SK-N-SH (cell line): ENCODE results near the gene PFKFB3. TPM values are rescaled to one million over a fixed set of nuclear protein-coding genes. Genes with fewer than 3 reads are reported as not detected.

Experiments used
- CTCF ChIA-PET: fragments of 300-600, 350-600 bp; formaldehyde crosslinking; extraction: SDS; loops from one replicate; lab custom pipeline; 2021; lab: Yijun Ruan, JAX
- POLR2A ChIA-PET: fragments of 350-600 bp; sonication (Branson Sonifier 250); formaldehyde crosslinking; extraction: SDS; loops from one replicate; lab custom pipeline; 2020; ENCODE audit warnings: antibody characterized with exemption, inconsistent platforms; lab: Yijun Ruan, JAX
- DNase-seq: peaks from one replicate; pipeline ENCODE4 v3.0.0; 2012
- H2AFZ ChIP-seq: fragments of 200-600 bp; sonication (generic); 2 replicates; pipeline ENCODE4 v1.8.1; 2016; ENCODE audit warnings: antibody characterized with exemption, mild to moderate bottlenecking, low read depth
- H3F3A ChIP-seq: fragments of 200-600 bp; sonication (generic); replicated peaks from 2 replicates; pipeline ENCODE3; 2016; ENCODE audit warnings: antibody characterized with exemption, mild to moderate bottlenecking; ENCODE audit not compliant: insufficient read depth
- H3K27ac ChIP-seq, 2 experiments: fragments of 200-500 bp in 1 of 2; fragments of 200-600 bp in 1 of 2; sonication (Bioruptor generic) in 1 of 2; sonication (generic), shearing (Covaris generic) in 1 of 2; 2 replicates each; pipeline versions ENCODE4 v1.5.1 to v1.6.1; 2014 to 2016; ENCODE audit warnings: low read depth in 2 of 2, inconsistent platforms in 1 of 2, low read length in 1 of 2, mild to moderate bottlenecking in 1 of 2, mixed read lengths in 1 of 2
- H3K27me3 ChIP-seq: fragments of 200-600 bp; sonication (generic), shearing (Covaris generic); 2 replicates; pipeline ENCODE4 v1.6.1; 2016; ENCODE audit warnings: mixed run types; ENCODE audit not compliant: insufficient read depth
- H3K36me3 ChIP-seq, 2 experiments: fragments of 200-500 bp in 1 of 2; fragments of 200-600 bp in 1 of 2; sonication (Bioruptor generic) in 1 of 2; sonication (generic) in 1 of 2; replicated peaks in 1 of 2; 2 replicates each; pipeline versions ENCODE3 to v1.5.1; 2014 to 2016; ENCODE audit warnings: low read length in 1 of 2, mild to moderate bottlenecking in 1 of 2; ENCODE audit not compliant: insufficient read depth in 2 of 2, control insufficient read depth in 1 of 2
- H3K4me1 ChIP-seq, 2 experiments: fragments of 200-500 bp in 1 of 2; fragments of 200-600 bp in 1 of 2; sonication (Bioruptor generic) in 1 of 2; sonication (generic), shearing (Covaris generic) in 1 of 2; 2 replicates each; pipeline versions ENCODE4 v1.5.1 to v1.6.1; 2014 to 2016; ENCODE audit warnings: low read depth in 1 of 2, low read length in 1 of 2, mixed run types in 1 of 2; ENCODE audit not compliant: insufficient read depth in 2 of 2, control insufficient read depth in 1 of 2
- H3K4me2 ChIP-seq: fragments of 200-600 bp; sonication (generic), shearing (Covaris generic); 2 replicates; pipeline ENCODE4 v1.6.1; 2017; ENCODE audit warnings: mixed run types
- H3K4me3 ChIP-seq, 2 experiments: fragments of 200-500 bp in 1 of 2; fragments of 200-600 bp in 1 of 2; sonication (Bioruptor generic) in 1 of 2; sonication (generic), shearing (Covaris generic) in 1 of 2; 2 replicates each; pipeline versions ENCODE4 v1.5.1 to v1.8.1; 2014 to 2016; ENCODE audit warnings: low read depth in 2 of 2, inconsistent platforms in 1 of 2, low read length in 1 of 2, mild to moderate bottlenecking in 1 of 2, mixed read lengths in 1 of 2, moderate library complexity in 1 of 2
- H3K79me2 ChIP-seq: fragments of 200-600 bp; sonication (generic); 2 replicates; pipeline ENCODE4 v1.8.1; 2017; ENCODE audit warnings: mild to moderate bottlenecking; ENCODE audit not compliant: insufficient read depth
- H3K9ac ChIP-seq: fragments of 200-600 bp; sonication (generic); 2 replicates; pipeline ENCODE4 v1.6.1; 2017; ENCODE audit warnings: mixed run types
- H3K9me2 ChIP-seq: fragments of 200-600 bp; sonication (generic); 2 replicates; pipeline ENCODE4 v1.6.1; 2017; ENCODE audit warnings: mixed run types
- H3K9me3 ChIP-seq: fragments of 200-600 bp; sonication (generic); 2 replicates; pipeline ENCODE4 v1.6.1; 2017; ENCODE audit warnings: mixed run types, mild to moderate bottlenecking, moderate library complexity
- H4K20me1 ChIP-seq: fragments of 200-600 bp; sonication (generic); 2 replicates; pipeline ENCODE4 v1.6.1; 2017; ENCODE audit warnings: mild to moderate bottlenecking, mixed run types; ENCODE audit not compliant: insufficient read depth
- CTCF ChIP-seq: fragments of 200-600 bp; sonication (generic); IDR thresholded peaks from 2 replicates; pipeline ENCODE4 v1.6.1; 2017; ENCODE audit warnings: antibody characterized with exemption, mild to moderate bottlenecking, moderate library complexity
- EP300 ChIP-seq, 2 experiments: IDR thresholded peaks; 2 replicates each; pipeline versions ENCODE4 v1.4.0 to v1.6.1; 2012; ENCODE audit warnings: borderline replicate concordance in 1 of 2, low read depth in 1 of 2, low read length in 1 of 2
- FOSL2 ChIP-seq: IDR thresholded peaks from 2 replicates; pipeline ENCODE4 v1.4.0; 2012; ENCODE audit warnings: low read depth, mild to moderate bottlenecking, moderate library complexity, borderline replicate concordance
- FOXM1 ChIP-seq: IDR thresholded peaks from 2 replicates; pipeline ENCODE4 v1.4.0; 2012; ENCODE audit warnings: low read depth, mild to moderate bottlenecking
- JUND ChIP-seq: IDR thresholded peaks from 2 replicates; pipeline ENCODE4 v1.4.0; 2012
- MAX ChIP-seq: IDR thresholded peaks from 2 replicates; pipeline ENCODE4 v1.4.0; 2012; ENCODE audit warnings: low read depth
- MXI1 ChIP-seq: IDR thresholded peaks from 2 replicates; pipeline ENCODE4 v1.6.1; 2012; ENCODE audit warnings: mild to moderate bottlenecking, low read depth, low read length, improper control_type of control experiment
- NFIC ChIP-seq: IDR thresholded peaks from 2 replicates; pipeline ENCODE4 v1.4.0; 2012; ENCODE audit warnings: borderline replicate concordance
- PBX3 ChIP-seq: IDR thresholded peaks from 2 replicates; pipeline ENCODE4; 2012
- POLR2AphosphoS5 ChIP-seq: IDR thresholded peaks from 2 replicates; pipeline ENCODE4 v1.6.1; 2012; ENCODE audit warnings: low read depth, low read length
- RAD21 ChIP-seq: IDR thresholded peaks from 2 replicates; pipeline ENCODE4 v1.6.1; 2012; ENCODE audit warnings: mild to moderate bottlenecking, low read length
- RCOR1 ChIP-seq: fragments of 150-350 bp; IDR thresholded peaks from 2 replicates; pipeline ENCODE4 v1.6.1; 2017; ENCODE audit warnings: antibody characterized with exemption, low read length
- RFX5 ChIP-seq: IDR thresholded peaks from 2 replicates; pipeline ENCODE4 v1.6.1; 2012; ENCODE audit warnings: mild to moderate bottlenecking, improper control_type of control experiment, low read length
- RXRA ChIP-seq: IDR thresholded peaks from 2 replicates; pipeline ENCODE4 v1.4.0; 2012; ENCODE audit warnings: low read depth, mild to moderate bottlenecking, borderline replicate concordance
- SIN3A ChIP-seq: IDR thresholded peaks from 2 replicates; pipeline ENCODE4 v1.6.1; 2012; ENCODE audit warnings: low read depth, mild to moderate bottlenecking, low read length, moderate library complexity, borderline replicate concordance
- SMC3 ChIP-seq: IDR thresholded peaks from 2 replicates; pipeline ENCODE4 v1.6.1; 2012; ENCODE audit warnings: low read depth, low read length, improper control_type of control experiment
- TAF1 ChIP-seq: IDR thresholded peaks from 2 replicates; pipeline ENCODE4 v1.6.1; 2012; ENCODE audit warnings: low read depth, mild to moderate bottlenecking, low read length, moderate library complexity, borderline replicate concordance
- TCF12 ChIP-seq: IDR thresholded peaks from 2 replicates; pipeline ENCODE4 v1.4.0; 2012
- TEAD4 ChIP-seq: IDR thresholded peaks from 2 replicates; pipeline ENCODE4 v1.4.0; 2012; ENCODE audit warnings: mild to moderate bottlenecking, borderline replicate concordance; ENCODE audit not compliant: insufficient read depth
- USF1 ChIP-seq: IDR thresholded peaks from 2 replicates; pipeline ENCODE4 v1.4.0; 2012; ENCODE audit warnings: low read depth, borderline replicate concordance
- USF2 ChIP-seq: fragments of 150-350 bp; IDR thresholded peaks from 2 replicates; pipeline ENCODE4 v1.6.1; 2017; ENCODE audit warnings: antibody characterized with exemption, low read length, low read depth, borderline replicate concordance
- ZBTB33 ChIP-seq: IDR thresholded peaks from 2 replicates; pipeline ENCODE4 v1.4.0; 2012; ENCODE audit warnings: low read depth, borderline replicate concordance
- WGBS: methylation state at CpG from one replicate; pipeline ENCODE4 v1.1.6; 2017; ENCODE audit warnings: low lambda C conversion rate; 5-methylcytosine and 5-hydroxymethylcytosine counted together
- polyA plus RNA-seq, 3 experiments: library from polyadenylated mRNA; depleted of rRNA; stranded (reverse); fragments of >200 nt; gene quantifications; 2 replicates each; pipeline ENCODE4 v1.2.3, GENCODE V29; 2012

The PFKFB3 gene
- polyA plus RNA-seq, 1 of the 3 experiments (the other 2 are of a cell fraction): 59.7 TPM

- TF ChIP-seq TCF12: no peak
- TF ChIP-seq RCOR1: no peak
- TF ChIP-seq PBX3: no peak
- TF ChIP-seq MAX: no peak
- no peak for TF ChIP-seq TAF1
- no peak for TF ChIP-seq FOSL2
- no peak for TF ChIP-seq EP300 (IDR thresholded peaks at IDR 0.05; ENCODE audit: borderline replicate concordance in 1 of 2, low read depth in 1 of 2, low read length in 1 of 2)
- no peak for TF ChIP-seq RXRA
- TF ChIP-seq ZBTB33: no peak
Observed at GRCh38 chr10:6229290-6229689, 26.6 kb downstream of the PFKFB3 start (continued).

- Histone ChIP-seq H3K9me3 (no peaks in the 10 kb centered on the region), H3K9ac (no peak overlapping the region), H3K9me2 (no peaks in the 10 kb centered on the region), H4K20me1 (no peaks in the 10 kb centered on the region), H3K27ac (no peak overlapping the region; a peak in 1 of 4 replicates), H3K79me2 (peaks cover 33% of the 10 kb centered on the region; the same call in 1 of the 2 replicates), H3K36me3 (peaks cover 69 to 76% of the 10 kb centered on the region in 2 experiments), H3K4me1 (peaks cover 0 to 11% of the 10 kb centered on the region in 2 experiments; a peak in 1 of 4 replicates), H3F3A (peaks cover 29% of the 10 kb centered on the region), H3K4me3 (no peak overlapping the region), H3K27me3 (no peaks in the 10 kb centered on the region), H2AFZ (no peak overlapping the region), H3K4me2 (no peak overlapping the region)
- ChIA-PET POLR2A (no interaction called here), CTCF (interaction anchor here (0.6 kb wide), 1 partner anchor 27 kb away, joined by 3 read pairs; the partner anchor contains the start of gene PFKFB3)
- DNase-seq: peak; percentile 14
- over 99% methylated on average over 12 of the region's 13 CpGs for WGBS
- no peak for TF ChIP-seq CTCF
- TF ChIP-seq PBX3: no peak
- TF ChIP-seq NFIC: no peak
- TF ChIP-seq EP300 (IDR thresholded peaks at IDR 0.05; ENCODE audit: borderline replicate concordance in 1 of 2, low read depth in 1 of 2, low read length in 1 of 2): no peak
- no peak for TF ChIP-seq TEAD4
- TF ChIP-seq RFX5: no peak
- TF ChIP-seq RXRA: no peak
- no peak for TF ChIP-seq MXI1
- TF ChIP-seq FOSL2: no peak
- TF ChIP-seq POLR2AphosphoS5: no peak
- TF ChIP-seq SMC3: no peak
- no peak for TF ChIP-seq RAD21
- no peak for TF ChIP-seq USF2
- TF ChIP-seq USF1: no peak
- no peak for TF ChIP-seq FOXM1
- no peak for TF ChIP-seq JUND
- TF ChIP-seq SIN3A: no peak
- TF ChIP-seq TCF12: no peak
Observed at GRCh38 chr10:6229746-6230145, 27.0 kb downstream of the PFKFB3 start.
